ENCODE data around the gene MMP21.

The MMP21 gene

DNA sequence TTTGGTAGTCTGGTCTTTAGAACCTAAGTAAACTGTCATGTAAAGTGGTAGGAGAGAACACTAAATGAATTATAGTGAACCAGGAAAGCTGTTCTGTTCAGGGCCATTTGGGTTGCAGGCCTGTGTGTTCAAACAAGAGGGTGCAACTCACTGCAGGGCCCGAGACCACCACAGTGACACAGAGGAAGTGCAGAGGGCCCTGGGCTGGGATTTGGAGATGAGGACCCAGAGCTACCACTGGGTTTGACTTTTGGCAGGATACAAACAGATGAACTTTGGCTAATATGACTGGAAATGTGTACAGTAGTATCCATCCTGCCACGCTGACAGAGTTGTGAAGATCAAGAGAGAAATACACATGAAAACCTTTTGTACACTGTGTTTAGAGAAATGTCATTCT lies 9.8 kb downstream of the MMP21 start:
- no peak for DNase-seq (ENCODE audit: low spot score)

DNA sequence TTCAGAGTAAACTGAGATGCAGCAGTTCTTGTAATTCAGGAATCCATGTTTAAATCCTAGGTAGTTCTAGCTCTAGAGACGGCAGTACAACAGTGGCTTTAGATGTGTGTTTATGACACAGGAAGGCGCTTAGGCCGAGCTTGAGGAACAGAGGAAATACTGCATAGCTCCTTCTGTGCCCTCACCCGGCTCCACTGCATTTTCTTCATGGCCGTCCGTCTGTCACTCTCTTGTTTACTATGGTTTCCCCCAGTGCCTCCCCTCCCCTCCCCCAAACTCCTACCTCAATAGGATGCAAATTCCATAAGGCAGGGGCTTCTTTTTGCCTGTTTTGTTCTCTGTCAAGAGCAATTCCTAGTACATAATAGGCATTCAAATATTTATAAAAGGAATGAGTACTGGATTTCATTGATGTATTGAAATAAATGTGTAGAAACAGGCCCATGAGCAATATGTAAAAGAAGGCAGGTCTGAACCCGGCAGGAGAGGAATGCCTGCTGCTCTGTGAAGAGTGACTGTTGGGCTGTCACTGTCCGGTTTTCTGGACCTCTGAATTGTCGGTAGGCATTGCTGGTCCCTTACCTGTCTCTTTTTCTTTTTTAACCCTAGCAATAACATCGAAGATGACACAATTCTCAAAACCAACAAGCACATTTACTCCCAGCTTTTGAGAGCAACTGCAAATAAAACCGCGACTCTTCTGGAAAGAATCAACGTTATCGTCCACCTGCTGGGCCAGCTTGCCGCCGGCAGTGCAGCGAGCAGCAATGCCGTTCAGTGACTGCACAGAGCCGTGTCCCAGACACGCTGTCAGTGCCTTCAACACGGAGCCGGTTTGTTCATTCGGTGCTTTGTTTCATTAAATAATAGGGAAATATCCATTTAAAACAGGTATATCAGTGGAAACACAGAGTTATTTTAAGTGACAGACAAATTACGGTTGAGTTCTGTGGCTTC lies 12.7 kb downstream of the MMP21 start:
- DNase-seq (ENCODE audit: low spot score): no peak

DNA sequence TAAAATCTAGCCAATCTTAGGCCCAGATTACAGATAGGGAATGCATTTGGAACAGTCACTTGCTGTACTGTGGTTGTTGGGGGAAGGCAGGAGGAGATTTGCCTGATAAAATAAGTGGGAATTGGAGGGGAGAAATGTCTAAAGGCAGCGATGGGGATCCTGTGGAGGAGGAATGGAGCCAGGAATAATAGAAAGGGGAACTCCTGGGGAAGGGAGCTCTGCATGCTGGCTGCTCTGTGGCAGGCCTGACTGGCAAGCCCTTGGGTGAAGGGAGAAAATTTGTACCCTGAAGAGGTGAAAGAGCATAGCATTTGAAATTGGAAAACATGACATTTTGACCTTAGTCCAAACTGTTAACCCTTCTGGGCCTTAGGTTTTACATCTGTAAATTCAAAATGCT lies 13.7 kb downstream of the MMP21 start:
- no peak for DNase-seq (ENCODE audit: low spot score)

DNA sequence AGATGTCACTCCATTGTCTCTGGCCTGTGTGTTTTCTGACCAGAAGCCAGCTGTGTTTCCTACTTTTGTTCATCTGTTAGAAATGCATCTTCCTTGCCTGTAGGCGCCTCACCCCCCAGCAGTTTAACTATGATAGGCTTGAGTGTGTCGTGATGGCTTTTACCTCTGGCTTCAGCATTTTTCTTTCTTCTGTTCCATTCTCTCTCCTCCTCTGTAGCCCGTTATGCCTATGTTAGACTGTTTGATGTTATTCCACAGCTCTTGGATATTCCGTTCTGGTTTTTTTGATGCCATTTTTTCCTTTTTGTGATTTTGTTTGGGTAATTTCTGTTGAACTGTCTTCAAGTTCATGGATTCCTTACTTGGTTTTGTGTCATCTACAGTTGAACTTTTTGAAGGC lies 17.9 kb downstream of the MMP21 start:
- no peak for DNase-seq (ENCODE audit: low spot score)

GRCh38 chr10:125756853-125757487 lies 18.7 kb downstream of the MMP21 start:
- DNase-seq (ENCODE audit: low spot score): no peak

DNA sequence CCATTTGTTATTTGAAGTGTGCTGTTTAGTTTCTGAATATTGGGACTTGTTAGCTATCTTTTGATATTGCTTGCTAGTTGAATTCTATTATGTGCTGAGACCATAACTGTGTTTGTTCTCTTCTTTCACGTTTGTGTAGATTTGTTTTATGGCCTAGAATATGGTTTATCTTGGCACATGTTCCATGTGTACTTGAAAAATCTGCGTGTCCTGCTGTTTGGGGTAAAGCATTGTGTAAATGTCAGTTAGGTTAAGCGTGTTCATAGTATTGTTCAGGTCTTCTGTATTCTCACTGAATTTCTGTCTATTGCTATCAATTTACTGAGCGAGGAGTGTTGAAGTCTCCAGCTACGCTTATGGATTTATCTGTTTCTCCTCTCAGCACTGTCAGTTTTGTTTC lies 19.4 kb downstream of the MMP21 start:
- no peak for DNase-seq (ENCODE audit: low spot score)

- no peak for DNase-seq (ENCODE audit: low spot score)
Observed at GRCh38 chr10:125747417-125747816, 28.2 kb downstream of the MMP21 start.

DNA sequence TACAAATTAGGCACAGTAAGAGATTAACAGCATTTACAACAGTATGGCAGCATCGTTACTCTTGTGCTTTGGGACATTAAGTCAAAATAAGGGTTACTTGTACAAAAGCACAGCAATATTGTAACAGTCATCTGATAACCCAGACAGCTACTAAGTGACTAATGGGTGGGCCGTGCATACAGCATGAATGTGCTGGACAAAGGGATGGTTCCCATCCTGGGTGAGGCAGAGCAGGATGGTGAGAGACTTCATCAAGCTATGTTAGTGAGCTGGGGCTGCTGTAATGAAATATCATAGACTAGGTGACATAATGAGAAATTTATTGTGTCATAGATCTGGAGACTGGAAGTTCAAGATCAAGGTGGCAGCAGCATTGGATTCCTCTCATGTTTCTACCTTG lies 30.7 kb downstream of the MMP21 start:
- no peak for DNase-seq (ENCODE audit: low spot score)

DNA sequence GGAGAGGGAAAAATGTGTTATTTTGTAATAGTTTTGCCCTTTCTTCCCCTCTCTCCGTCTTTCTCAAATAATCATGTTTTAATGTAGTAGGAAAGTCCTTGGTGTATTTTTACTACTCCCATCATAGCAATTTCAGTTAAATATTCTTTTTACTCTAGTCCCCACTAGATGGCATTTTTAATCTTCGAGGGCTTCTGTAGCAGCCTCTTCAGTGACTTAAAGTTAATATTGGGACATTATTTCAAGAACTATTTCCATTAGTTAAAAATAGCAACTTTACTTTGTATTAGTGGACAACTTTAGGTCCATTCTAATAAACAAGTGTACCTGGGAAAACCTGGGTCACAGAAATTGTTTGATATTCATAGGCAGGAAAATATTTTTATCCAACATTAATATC lies 33.2 kb downstream of the MMP21 start:
- peak; percentile 9 for DNase-seq (ENCODE audit: low spot score)

- peak; percentile 47 for DNase-seq (ENCODE audit: low spot score)
Observed at GRCh38 chr10:125739994-125740679, 35.5 kb downstream of the MMP21 start.

DNA sequence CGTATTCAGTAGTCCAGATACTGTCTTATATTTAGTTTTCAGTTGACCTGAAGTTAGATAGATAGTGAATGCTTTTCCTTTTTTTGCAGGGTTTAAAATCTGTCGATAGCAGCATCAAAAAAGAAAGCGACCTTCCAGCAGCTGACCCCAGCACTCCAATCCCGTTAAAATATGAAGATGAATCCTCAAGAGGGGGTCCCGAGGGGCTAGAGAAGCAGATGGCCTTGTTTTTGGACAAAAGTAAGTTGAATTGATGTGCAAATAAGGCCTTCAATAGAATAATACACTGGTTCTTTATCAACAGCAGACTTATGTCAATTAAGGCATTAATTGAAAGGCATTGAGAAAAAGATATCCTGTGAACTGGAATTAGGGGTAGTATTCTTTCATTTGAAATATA lies 37.4 kb downstream of the MMP21 start:
- DNase-seq (ENCODE audit: low spot score): no peak

GRCh38 chr10:125734823-125735222 lies 40.8 kb downstream of the MMP21 start:
- no peak for DNase-seq (ENCODE audit: low spot score)

DNA sequence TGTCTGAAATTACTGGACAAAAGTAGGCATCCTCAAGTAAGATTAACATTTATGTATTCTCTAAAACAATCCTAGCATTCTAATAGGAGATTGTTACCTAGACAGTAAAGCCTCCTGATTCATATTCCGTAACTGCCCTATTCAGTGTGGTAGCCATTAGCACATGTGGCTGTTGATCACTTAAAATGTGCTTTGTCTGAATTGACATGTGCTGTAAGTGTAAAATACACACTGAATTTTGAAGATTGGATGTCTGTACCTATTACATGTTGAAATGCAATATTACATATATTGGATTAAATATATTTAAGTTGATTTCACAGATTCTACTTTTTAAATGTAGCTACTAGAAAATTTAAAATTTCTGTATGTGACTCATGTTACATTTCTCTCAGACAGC lies 41.5 kb downstream of the MMP21 start:
- DNase-seq (ENCODE audit: low spot score): no peak

GRCh38 chr10:125727436-125727835 lies 48.2 kb downstream of the MMP21 start:
- DNase-seq (ENCODE audit: low spot score): no peak

DNA sequence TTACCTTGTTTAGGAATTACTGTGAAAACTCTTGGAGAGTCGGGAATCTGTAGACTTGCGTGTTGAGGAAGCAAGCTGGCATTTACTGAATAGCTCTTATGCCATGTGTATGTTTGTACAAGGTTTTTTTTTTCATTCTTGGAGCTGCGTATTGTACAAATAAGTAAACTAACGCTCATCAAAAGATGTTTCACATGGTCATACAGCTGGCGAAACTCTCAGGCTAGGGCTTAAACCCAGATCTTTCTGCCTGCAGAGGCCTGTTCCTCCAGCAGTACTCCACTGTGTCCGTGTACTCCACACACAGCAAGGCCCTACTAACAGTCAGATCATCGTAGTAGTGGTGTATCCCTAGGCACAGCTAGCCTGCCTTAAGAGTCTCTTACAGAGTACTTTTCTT lies 48.7 kb downstream of the MMP21 start:
- DNase-seq (ENCODE audit: low spot score): no peak

GRCh38 chr10:125722811-125723210 lies 52.8 kb downstream of the MMP21 start:
- no peak for DNase-seq (ENCODE audit: low spot score)

DNA sequence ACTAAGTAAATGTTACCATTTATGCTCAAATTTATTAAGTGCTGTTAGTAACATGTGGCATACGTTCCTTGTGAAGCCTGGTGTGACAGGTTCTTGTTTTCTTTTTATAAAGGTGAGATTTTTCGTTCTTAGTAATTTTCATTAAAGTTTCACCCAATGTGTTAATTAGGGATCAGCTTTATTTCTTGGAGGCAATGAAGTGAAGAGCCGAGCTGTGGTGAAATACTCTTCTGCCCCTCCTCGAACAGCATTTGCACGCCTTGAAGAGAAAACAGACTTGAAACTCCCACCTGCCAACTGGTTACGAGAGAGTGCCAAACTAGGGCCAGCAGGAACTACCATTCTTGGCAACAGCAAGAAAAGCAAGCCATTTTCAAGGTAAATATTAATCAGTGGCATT lies 54.6 kb downstream of the MMP21 start:
- DNase-seq (ENCODE audit: low spot score): no peak

DNA sequence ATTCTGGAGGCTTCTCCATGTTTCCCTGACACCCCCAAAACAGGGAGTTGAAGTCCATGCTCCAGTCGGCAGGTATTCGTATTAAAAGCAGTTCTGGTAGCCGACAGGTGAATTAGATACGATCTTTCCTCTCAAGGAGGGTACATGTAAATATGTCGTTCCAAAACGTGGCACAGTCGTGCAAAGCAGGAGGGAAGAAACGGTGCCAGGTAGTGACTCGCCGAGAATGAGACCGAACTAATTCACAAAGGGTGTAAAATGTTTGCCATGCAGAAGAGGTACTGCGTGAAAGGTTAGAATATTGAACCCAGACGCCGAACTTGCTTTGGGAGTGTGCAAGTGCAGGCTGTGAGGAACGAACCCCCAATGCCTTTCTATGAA lies 55.6 kb downstream of the MMP21 start:
- DNase-seq (ENCODE audit: low spot score): no peak

- DNase-seq (ENCODE audit: low spot score): peak; percentile 97
Observed at GRCh38 chr10:125719173-125720001, 56.2 kb downstream of the MMP21 start, which contains the start of gene EDRF1. Gene EDRF1, plus strand, starts transcription at chr10:125719709. Its CDS starts 99 bp downstream, at chr10:125719808.
